Thoracic aorta (tissue), 2 donors: Measurements from ENCODE around the gene TBX6. TPM values are rescaled to one million over a fixed set of nuclear protein-coding genes. Genes with fewer than 3 reads are reported as not detected.

Source experiments
- ATAC-seq: fragments of 150-250 bp; one replicate; pipeline ENCODE4 v1.8.0; 2017; ENCODE audit warnings: low read depth; ENCODE audit not compliant: insufficient number of reproducible peaks, low FRiP score
- DNase-seq: peaks from one replicate; pipeline ENCODE4 v3.0.0-alpha.2; 2020; ENCODE audit warnings: low spot score
- H3K27ac ChIP-seq, 2 donors: fragments of 200-600 bp; sonication (generic); 1 replicate in 1 of 2; 2 replicates in 1 of 2; pipeline ENCODE4 v1.5.1; 2016; ENCODE audit warnings: mild to moderate bottlenecking in 2 of 2, moderate library complexity in 2 of 2
- H3K27me3 ChIP-seq: fragments of 200-600 bp; sonication (generic); replicated peaks from 2 replicates; pipeline ENCODE4 v1.6.0; 2016; ENCODE audit warnings: mild to moderate bottlenecking; ENCODE audit not compliant: insufficient read depth
- H3K36me3 ChIP-seq: fragments of 200-600 bp; sonication (generic); one replicate; pipeline ENCODE4 v1.5.1; 2016
- H3K4me1 ChIP-seq, 2 donors: fragments of 200-600 bp; sonication (generic); 1 replicate in 1 of 2; 2 replicates in 1 of 2; pipeline versions ENCODE4 v1.5.1 to v1.6.0; 2016; ENCODE audit warnings: low read depth in 2 of 2, mild to moderate bottlenecking in 1 of 2; ENCODE audit not compliant: control insufficient read depth in 1 of 2
- H3K4me3 ChIP-seq: fragments of 200-600 bp; sonication (generic); 2 replicates; pipeline ENCODE4 v1.5.1; 2016; ENCODE audit warnings: mild to moderate bottlenecking
- H3K9me3 ChIP-seq: fragments of 200-600 bp; sonication (generic); 2 replicates; pipeline ENCODE4 v1.5.1; 2016
- total RNA-seq, 2 donors: library from RNA; depleted of rRNA; stranded (reverse); fragments of >200 nt; gene quantifications; one replicate each; pipeline versions ENCODE4 v1.1.0 to v1.2.3, GENCODE V29; 2016
- TF ChIP-seq, protein P1 (sequence below): fragments of 200-600 bp; sonication (generic); IDR thresholded peaks from one replicate; pipeline ENCODE4 v1.5.1; 2019; ENCODE audit warnings: antibody characterized with exemption

TBX6 gene
- total RNA-seq, 2 donors from 2014 or later, result 0.56 TPM; not detected in 1

DNA sequence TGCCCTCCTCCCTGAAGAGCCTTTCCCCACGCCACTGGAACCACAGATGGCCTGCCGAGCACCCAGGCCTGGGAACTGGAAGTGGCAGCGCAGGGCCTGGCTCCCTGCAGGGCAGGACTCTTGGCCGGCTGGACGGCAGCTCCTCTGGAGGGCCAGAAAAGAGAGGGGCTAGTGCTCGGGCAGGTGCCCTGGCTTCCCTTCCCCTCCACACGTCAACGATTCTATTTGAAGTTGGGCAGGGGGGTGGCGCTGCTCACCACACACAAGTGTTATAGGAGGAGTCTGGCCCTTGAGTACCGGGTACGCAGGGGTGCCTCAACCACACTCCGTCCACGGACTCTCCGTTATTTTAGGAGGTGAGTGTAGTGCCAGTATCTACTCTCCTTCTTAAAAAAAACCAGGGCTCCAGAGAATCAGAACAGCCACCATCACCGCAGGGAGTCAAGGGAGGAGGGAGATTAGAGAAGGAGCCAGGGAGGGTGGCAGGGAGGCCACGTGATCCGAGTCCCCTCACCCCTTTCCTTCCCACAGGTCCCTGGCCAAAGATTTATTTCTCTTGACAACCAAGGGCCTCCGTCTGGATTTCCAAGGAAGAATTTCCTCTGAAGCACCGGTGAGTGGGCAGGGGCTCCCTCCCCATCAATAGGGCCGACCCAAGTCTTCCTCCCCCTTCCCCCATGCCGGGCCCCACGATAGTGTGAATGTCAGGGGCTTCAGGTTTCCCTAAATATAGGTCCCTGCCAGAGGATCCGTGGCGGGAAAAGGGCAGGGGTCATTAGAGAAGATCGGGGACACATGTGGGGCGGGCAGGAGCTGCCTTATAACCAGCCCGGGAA lies 27.6 kb downstream of the TBX6 start:
- TF ChIP-seq, protein P1, sequence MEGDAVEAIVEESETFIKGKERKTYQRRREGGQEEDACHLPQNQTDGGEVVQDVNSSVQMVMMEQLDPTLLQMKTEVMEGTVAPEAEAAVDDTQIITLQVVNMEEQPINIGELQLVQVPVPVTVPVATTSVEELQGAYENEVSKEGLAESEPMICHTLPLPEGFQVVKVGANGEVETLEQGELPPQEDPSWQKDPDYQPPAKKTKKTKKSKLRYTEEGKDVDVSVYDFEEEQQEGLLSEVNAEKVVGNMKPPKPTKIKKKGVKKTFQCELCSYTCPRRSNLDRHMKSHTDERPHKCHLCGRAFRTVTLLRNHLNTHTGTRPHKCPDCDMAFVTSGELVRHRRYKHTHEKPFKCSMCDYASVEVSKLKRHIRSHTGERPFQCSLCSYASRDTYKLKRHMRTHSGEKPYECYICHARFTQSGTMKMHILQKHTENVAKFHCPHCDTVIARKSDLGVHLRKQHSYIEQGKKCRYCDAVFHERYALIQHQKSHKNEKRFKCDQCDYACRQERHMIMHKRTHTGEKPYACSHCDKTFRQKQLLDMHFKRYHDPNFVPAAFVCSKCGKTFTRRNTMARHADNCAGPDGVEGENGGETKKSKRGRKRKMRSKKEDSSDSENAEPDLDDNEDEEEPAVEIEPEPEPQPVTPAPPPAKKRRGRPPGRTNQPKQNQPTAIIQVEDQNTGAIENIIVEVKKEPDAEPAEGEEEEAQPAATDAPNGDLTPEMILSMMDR, result no peak
- H3K36me3 ChIP-seq, result peaks cover 22% of the 10 kb centered on the region
- DNase-seq (no peak), ATAC-seq (peak; percentile 12)
- peak overlapping the region; percentile 98 to 100 for H3K27ac ChIP-seq
- no peaks in the 10 kb centered on the region for H3K27me3 ChIP-seq
- peak overlapping the region; percentile 81 for H3K4me3 ChIP-seq
- H3K4me1 ChIP-seq, result peaks cover 24 to 44% of the 10 kb centered on the region in 2 donors
- H3K9me3 ChIP-seq, result no peaks in the 10 kb centered on the region

GRCh38 chr16:30063278-30063892 lies 28.3 kb downstream of the TBX6 start:
- DNase-seq (no peak), ATAC-seq (no peak)
- Histone ChIP-seq H3K4me1 (peaks cover 19 to 36% of the 10 kb centered on the region in 2 donors), H3K27ac (peak overlapping the region; percentile 98 to 100), H3K27me3 (no peaks in the 10 kb centered on the region), H3K4me3 (peak overlapping the region; percentile 81), H3K36me3 (peaks cover 14% of the 10 kb centered on the region), H3K9me3 (no peaks in the 10 kb centered on the region)
- TF ChIP-seq, protein P1, result no peak

DNA sequence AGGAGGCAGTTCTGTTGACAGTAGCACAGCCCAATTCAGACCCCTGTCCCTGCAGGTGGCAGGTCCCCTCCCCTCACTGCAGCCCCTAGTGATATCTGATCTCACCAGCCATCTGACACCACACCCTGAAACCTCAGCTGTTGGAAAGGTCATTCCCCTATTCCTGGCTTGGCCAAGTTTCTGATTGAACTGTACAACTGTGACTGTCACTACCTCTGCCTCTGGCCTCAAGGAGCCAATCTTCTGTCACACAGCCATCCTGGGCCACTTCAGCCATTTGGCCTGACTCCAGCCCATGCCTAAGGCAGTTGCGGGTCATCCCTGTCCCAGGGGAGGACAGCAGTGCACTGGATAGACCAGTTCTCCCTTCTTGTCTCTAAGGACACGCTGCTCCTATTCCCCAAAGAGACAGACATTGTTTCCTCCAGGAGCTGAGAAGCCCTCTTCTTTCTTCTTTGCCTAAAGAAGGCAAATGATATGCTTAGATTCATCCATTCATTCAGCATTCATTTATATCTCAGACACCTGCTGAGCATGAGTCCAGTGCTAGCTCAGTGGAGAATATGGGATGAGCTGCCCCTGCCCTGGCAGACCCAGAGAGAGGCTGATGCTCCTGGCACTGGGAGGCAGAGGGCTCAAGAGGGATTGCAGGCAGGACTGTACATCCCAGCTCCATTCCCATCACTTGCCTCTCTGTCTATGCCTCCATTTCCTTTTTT lies 30.7 kb downstream of the TBX6 start:
- H3K9me3 ChIP-seq, result no peaks in the 10 kb centered on the region
- no peak for ATAC-seq
- H3K4me1 ChIP-seq, result peaks cover 8 to 16% of the 10 kb centered on the region in 2 donors
- H3K4me3 ChIP-seq, result no peak overlapping the region
- no peaks in the 10 kb centered on the region for H3K36me3 ChIP-seq
- H3K27me3 ChIP-seq, result no peaks in the 10 kb centered on the region
- no peak for DNase-seq
- no peak overlapping the region for H3K27ac ChIP-seq
- TF ChIP-seq, protein P1, result no peak

DNA sequence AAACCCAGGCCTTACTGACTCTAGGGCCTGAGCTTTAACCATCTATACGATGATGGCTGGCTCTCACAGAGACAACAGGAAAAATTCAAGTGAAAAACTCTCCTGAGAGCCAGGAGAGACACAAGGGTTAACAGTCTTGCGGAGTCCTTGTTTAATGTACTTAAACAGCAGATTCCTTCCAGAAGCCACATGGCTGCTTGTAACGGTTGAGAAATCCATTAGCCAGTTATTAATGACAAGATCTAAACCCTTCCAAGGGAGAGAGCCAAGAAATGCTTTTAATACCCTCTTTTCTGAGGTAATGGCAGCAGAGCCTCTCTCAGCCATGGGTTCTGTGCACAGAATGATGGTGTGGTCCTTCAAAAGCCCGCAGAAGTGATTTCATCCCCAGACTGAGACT lies 31.4 kb downstream of the TBX6 start:
- peaks cover 8 to 16% of the 10 kb centered on the region in 2 donors for H3K4me1 ChIP-seq
- H3K4me3 ChIP-seq, result no peak overlapping the region
- DNase-seq, result no peak
- TF ChIP-seq, protein P1, result no peak
- no peak for ATAC-seq
- H3K27me3 ChIP-seq, result no peaks in the 10 kb centered on the region
- H3K27ac ChIP-seq, result no peak overlapping the region
- H3K9me3 ChIP-seq, result no peaks in the 10 kb centered on the region
- no peaks in the 10 kb centered on the region for H3K36me3 ChIP-seq
